GM21528 (cell line): ENCODE data around the gene HECTD4.
"Not testable (repeated sequence)": the region's sequence is repeated elsewhere in the genome, so short reads cannot be mapped to it uniquely, and the experiment has no call there.

Experiments used
- ATAC-seq: cut with Tn5 transposase; IDR thresholded peaks from one replicate; pipeline ENCODE4 v1.9.1; 2021; ENCODE audit warnings: mild to moderate bottlenecking, moderate library complexity; ENCODE audit not compliant: unreplicated experiment, low FRiP score

HECTD4 gene

GRCh38 chr12:112288638-112289037 lies 93.6 kb downstream of the HECTD4 start:
- ATAC-seq = no peak

- ATAC-seq = no peak
These were observed 96.4 kb downstream of the HECTD4 start for GRCh38 chr12:112285600-112286401.

- no peak for ATAC-seq
These were observed 98.7 kb downstream of the HECTD4 start for GRCh38 chr12:112283546-112283945.

- no peak for ATAC-seq
These were observed 99.3 kb downstream of the HECTD4 start for GRCh38 chr12:112282920-112283319.

GRCh38 chr12:112275836-112276235 lies 106.4 kb downstream of the HECTD4 start:
- ATAC-seq = no peak

- ATAC-seq = no peak
These were observed 107.0 kb downstream of the HECTD4 start for GRCh38 chr12:112275207-112275606.

GRCh38 chr12:112270673-112271072 lies 111.6 kb downstream of the HECTD4 start:
- no peak for ATAC-seq

GRCh38 chr12:112266473-112266872 lies 115.8 kb downstream of the HECTD4 start:
- no peak for ATAC-seq

- ATAC-seq = no peak
These were observed 120.7 kb downstream of the HECTD4 start for GRCh38 chr12:112261559-112261958.

- ATAC-seq = no peak
These were observed 123.3 kb downstream of the HECTD4 start for GRCh38 chr12:112258926-112259325.

GRCh38 chr12:112256780-112257179 lies 125.5 kb downstream of the HECTD4 start:
- no peak for ATAC-seq

GRCh38 chr12:112252184-112252583 lies 130.0 kb downstream of the HECTD4 start:
- no peak for ATAC-seq

GRCh38 chr12:112244902-112245301 lies 137.3 kb downstream of the HECTD4 start:
- not testable (repeated sequence) for ATAC-seq

- no peak for ATAC-seq
These were observed 138.7 kb downstream of the HECTD4 start for GRCh38 chr12:112243255-112244110.

GRCh38 chr12:112241176-112241575 lies 141.1 kb downstream of the HECTD4 start:
- no peak for ATAC-seq

GRCh38 chr12:112239881-112240280 lies 142.3 kb downstream of the HECTD4 start:
- ATAC-seq = no peak

- no peak for ATAC-seq
These were observed 143.2 kb downstream of the HECTD4 start for GRCh38 chr12:112239020-112239419.

GRCh38 chr12:112238441-112238840 lies 143.8 kb downstream of the HECTD4 start:
- ATAC-seq = no peak

- no peak for ATAC-seq
These were observed 145.4 kb downstream of the HECTD4 start for GRCh38 chr12:112236786-112237185.

GRCh38 chr12:112236386-112236785 lies 145.8 kb downstream of the HECTD4 start:
- ATAC-seq = no peak

- no peak for ATAC-seq
These were observed 147.9 kb downstream of the HECTD4 start for GRCh38 chr12:112234303-112234702.

- ATAC-seq = no peak
These were observed 149.0 kb downstream of the HECTD4 start for GRCh38 chr12:112233242-112233641.
